BJ (cell line): ENCODE results near the gene CD22. TPM values are rescaled to one million over a fixed set of nuclear protein-coding genes. Genes with fewer than 3 reads are reported as not detected.

Experiments used
- CTCF ChIA-PET: fragments of 350-600 bp; formaldehyde crosslinking; extraction: SDS; loops from one replicate; lab custom pipeline; 2021; ENCODE audit warnings: antibody characterized with exemption, inconsistent platforms; lab: Yijun Ruan, JAX
- POLR2A ChIA-PET: fragments of 300-600 bp; sonication (Branson Sonifier 250); formaldehyde crosslinking; extraction: SDS; loops from one replicate; lab custom pipeline; 2021; ENCODE audit warnings: antibody characterized with exemption; lab: Charles Lee
- DNase-seq: peaks from one replicate; pipeline ENCODE4 v3.0.0-alpha.2; 2011; ENCODE audit warnings: low read depth
- H3K27me3 ChIP-seq: 2 replicates; pipeline ENCODE4 v1.6.0; 2011; ENCODE audit warnings: low read length; ENCODE audit not compliant: control insufficient read depth, insufficient read depth
- H3K36me3 ChIP-seq: 2 replicates; pipeline ENCODE4 v1.5.1; 2011; ENCODE audit warnings: low read length; ENCODE audit not compliant: control insufficient read depth, insufficient read depth
- H3K4me3 ChIP-seq: 2 replicates; pipeline ENCODE4 v1.5.1; 2011; ENCODE audit warnings: low read depth, mild to moderate bottlenecking, control low read depth, low read length
- polyA minus RNA-seq: library from RNA; depleted of rRNA, polyadenylated mRNA; stranded (reverse); fragments of >200 nt; gene quantifications from 2 replicates; pipeline ENCODE4 v1.2.3, GENCODE V29; 2011; rRNA and poly(A)+ RNA removed
- polyA plus RNA-seq: library from polyadenylated mRNA; depleted of rRNA; stranded (reverse); fragments of >200 nt; gene quantifications from 2 replicates; pipeline ENCODE4 v1.2.3, GENCODE V29; 2011; rRNA removed
- TF ChIP-seq, protein P1 (sequence below): IDR thresholded peaks from 2 replicates; pipeline ENCODE4 v1.5.1; 2011; ENCODE audit warnings: low read depth, mild to moderate bottlenecking, control low read depth, inconsistent platforms, low read length, moderate library complexity; ENCODE audit not compliant: insufficient read depth

The CD22 gene
- not detected in 2 replicates for polyA plus RNA-seq
- polyA minus RNA-seq: not detected in 2 replicates

DNA sequence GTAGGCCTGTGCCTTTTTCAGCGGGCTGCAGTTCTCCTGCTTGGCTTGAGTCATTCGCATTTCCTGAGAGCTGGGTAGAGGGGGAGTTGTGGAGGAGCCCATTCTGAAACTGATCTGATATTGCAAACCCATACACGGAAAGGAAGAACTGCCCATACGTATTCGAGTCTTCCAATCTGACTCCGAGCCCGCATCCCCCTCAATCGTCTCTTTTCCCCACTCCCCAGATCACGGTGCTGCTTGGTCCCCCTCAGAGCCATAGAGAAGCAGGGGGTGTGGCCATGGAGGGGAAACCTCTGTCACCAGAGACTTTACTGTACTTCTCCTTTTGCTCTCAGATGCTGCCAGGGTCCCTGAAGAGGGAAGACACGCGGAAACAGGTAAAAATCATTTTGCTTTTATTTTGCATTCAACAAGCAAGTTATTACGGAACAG is at the start of gene CD22:
CD22 (plus strand) TSS at position 337 of the 435 bp plus-strand sequence. CDS start 2,854 bp downstream, outside the sequence.
- no peak for DNase-seq
- Histone ChIP-seq H3K4me3 (no peak within 1 kb of the TSS), H3K27me3 (peaks cover 3% of the 10 kb centered on the region), H3K36me3 (no peaks in the 10 kb centered on the region)
- ChIA-PET CTCF (no interaction called here), POLR2A (no interaction called here)
- TF ChIP-seq, protein P1, sequence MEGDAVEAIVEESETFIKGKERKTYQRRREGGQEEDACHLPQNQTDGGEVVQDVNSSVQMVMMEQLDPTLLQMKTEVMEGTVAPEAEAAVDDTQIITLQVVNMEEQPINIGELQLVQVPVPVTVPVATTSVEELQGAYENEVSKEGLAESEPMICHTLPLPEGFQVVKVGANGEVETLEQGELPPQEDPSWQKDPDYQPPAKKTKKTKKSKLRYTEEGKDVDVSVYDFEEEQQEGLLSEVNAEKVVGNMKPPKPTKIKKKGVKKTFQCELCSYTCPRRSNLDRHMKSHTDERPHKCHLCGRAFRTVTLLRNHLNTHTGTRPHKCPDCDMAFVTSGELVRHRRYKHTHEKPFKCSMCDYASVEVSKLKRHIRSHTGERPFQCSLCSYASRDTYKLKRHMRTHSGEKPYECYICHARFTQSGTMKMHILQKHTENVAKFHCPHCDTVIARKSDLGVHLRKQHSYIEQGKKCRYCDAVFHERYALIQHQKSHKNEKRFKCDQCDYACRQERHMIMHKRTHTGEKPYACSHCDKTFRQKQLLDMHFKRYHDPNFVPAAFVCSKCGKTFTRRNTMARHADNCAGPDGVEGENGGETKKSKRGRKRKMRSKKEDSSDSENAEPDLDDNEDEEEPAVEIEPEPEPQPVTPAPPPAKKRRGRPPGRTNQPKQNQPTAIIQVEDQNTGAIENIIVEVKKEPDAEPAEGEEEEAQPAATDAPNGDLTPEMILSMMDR: no peak

DNA sequence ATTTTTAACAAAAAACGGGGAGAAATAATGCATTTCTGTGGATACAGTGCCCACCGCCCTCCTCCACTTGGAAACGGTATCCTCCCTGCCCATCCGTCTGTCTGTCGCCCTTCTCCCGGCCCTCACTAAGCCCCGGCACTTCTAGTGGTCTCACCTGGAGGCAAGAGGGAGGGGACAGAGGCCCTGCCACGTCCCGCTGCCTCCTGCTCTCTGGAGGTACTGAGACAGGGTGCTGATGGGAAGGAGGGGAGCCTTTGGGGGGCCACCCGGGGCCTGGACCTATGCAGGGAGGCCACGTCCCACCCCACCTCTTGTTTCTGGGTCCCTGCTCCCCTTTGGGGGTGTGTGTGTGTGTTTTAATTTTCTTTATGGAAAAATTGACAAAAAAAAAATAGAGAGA is 49.6 kb upstream of the CD22 start:
- no peak overlapping the region for H3K4me3 ChIP-seq
- ChIA-PET CTCF (no interaction called here), POLR2A (no interaction called here)
- DNase-seq: no peak
- TF ChIP-seq, protein P1: no peak
- peaks cover 10% of the 10 kb centered on the region for H3K27me3 ChIP-seq
- H3K36me3 ChIP-seq: peaks cover 15% of the 10 kb centered on the region

DNA sequence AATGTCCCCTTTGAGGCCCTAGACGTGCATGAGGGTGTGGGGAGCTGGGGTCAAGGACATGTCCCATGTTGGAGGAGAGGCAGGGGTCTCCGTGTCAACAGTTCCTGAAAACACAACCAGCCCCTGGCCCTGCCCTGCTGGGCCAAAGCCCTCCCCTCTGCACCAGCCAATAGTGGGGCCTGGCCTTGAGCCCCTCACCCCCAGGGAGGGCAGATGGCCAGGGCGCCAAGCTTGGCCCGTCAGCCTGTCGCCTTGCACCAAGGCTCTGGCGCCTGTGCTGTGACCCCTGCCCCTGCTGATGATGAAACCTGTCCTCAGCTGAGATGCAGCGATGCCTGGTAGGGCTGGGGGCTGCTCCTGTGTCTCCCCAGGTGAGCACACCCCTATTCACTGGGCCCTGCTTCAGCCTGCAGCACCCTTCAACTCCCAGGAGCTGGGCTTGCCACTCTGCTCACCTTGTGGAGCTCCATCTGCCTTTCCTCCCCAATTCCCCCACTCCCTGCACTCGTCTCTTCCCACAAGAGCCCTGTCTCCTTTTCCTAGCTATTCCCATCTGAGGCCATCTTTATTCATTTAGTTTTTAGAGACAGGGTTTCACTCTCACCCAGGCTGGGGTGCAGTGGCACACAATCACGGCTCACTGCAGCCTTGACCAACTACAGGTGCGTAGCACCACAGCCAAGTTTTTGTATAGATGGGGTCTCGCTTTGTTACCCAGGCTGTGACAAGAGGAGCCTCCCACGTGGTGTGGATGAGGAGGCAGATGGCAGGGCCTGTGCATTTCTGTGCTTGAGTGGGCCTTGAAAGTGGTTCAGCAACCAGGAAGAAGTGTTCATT is 48.8 kb upstream of the CD22 start:
- Histone ChIP-seq H3K36me3 (peaks cover 11% of the 10 kb centered on the region), H3K4me3 (no peak overlapping the region), H3K27me3 (peaks cover 13% of the 10 kb centered on the region)
- ChIA-PET POLR2A (no interaction called here), CTCF (no interaction called here)
- TF ChIP-seq, protein P1: no peak
- no peak for DNase-seq

DNA sequence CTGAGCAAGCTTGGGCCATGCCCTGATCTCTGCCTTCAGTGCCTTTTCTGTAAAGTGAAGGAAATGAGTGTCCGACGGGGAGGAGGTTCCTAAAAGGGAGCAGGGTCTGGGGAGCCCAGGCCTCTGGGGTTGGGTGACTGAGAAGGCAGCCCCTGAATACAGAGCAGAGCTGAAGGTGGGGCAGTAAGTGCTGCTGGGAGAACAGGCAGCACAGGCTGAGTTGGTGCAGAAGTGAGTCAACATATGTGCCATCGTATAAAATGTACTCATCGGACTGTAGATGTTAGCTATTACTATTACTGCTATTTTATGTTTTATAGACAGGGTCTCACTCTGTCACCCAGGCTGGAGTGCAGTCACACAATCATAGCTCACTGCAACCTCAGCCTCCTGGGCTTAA is 47.7 kb upstream of the CD22 start:
- DNase-seq: no peak
- Histone ChIP-seq H3K36me3 (peaks cover 8% of the 10 kb centered on the region), H3K27me3 (peaks cover 13% of the 10 kb centered on the region), H3K4me3 (no peak overlapping the region)
- TF ChIP-seq, protein P1: no peak
- ChIA-PET POLR2A (no interaction called here), CTCF (no interaction called here)

DNA sequence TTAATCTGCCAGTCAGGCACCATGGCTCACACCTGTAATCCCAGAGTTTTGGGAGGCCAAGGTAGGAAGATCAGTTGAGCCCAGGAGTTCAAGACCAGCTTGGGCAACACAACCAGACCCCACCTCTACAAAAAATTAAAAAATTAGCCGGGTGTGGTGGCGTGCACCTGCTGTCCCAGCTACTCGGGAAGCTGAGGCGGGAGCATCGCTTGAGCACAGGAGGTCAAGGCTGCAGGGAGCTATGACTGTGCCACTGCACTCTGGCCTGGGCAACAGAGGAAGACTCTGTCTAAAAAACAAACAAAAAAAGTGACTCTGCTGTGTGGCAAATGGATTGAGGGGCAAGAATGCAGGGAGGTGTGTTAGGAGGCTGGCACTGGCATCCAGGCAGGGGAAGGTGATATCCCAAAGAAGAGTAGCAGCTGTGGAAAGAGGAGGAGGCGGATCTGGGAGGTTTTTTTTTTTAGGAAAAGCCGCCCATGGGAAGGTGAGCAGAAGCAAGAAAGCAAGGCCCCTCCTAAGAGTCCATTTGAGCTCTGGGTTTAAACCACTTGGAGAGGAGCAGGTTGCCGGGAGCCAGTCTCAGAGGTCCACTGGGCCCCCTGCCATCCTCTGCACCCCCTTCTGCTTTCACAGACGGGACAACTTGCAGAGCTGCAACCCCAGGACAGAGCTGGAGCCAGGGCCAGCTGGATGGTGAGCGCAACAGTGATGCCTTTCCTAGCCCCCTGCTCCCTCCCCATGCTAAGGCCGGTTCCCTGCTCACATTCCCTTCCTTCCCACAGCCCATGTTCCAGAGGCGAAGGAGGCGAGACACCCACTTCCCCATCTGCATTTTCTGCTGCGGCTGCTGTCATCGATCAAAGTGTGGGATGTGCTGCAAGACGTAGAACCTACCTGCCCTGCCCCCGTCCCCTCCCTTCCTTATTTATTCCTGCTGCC is 44.6 kb upstream of the CD22 start:
- H3K36me3 ChIP-seq: no peaks in the 10 kb centered on the region
- H3K4me3 ChIP-seq: no peak overlapping the region
- TF ChIP-seq, protein P1: no peak
- no peak for DNase-seq
- POLR2A ChIA-PET: no interaction called here
- peaks cover 13% of the 10 kb centered on the region for H3K27me3 ChIP-seq
- CTCF ChIA-PET: interaction anchor here (0.7 kb wide), 1 partner anchor 39 kb away, joined by 3 read pairs; no protein-coding TSS in a partner anchor
